Body of pancreas (tissue), 4 donors: Measurements from ENCODE around the gene ADAMTSL3.

Experiments
- CTCF ChIP-seq, 7 experiments: fragments of 450-650 bp in 4 of 7; fragments of 200-600 bp in 3 of 7; sonication (generic) in 3 of 7; IDR thresholded peaks; one replicate each; pipeline ENCODE4 v1.5.1; 2016 to 2019; ENCODE audit warnings: antibody characterized with exemption in 7 of 7
- POLR2A ChIP-seq, 3 donors: fragments of 450-650 bp; IDR thresholded peaks; one replicate each; pipeline ENCODE4 v1.6.1; 2016; ENCODE audit warnings: antibody characterized with exemption in 3 of 3, mild to moderate bottlenecking in 2 of 3

GRCh38 chr15:83890587-83890986 lies 236.7 kb downstream of the ADAMTSL3 start:
- no peak for TF ChIP-seq CTCF (IDR thresholded peaks at IDR 0.05)
- TF ChIP-seq POLR2A (IDR thresholded peaks at IDR 0.05): no peak
